ENCODE data around the gene LTC4S. TPM values are rescaled to one million over a fixed set of nuclear protein-coding genes. Genes with fewer than 3 reads are reported as not detected.

Gene LTC4S
- polyA plus RNA-seq, 1 experiment: 0.88 TPM

GRCh38 chr5:179804555-179804947 lies 10.8 kb downstream of the LTC4S start:
- H3K27me3 ChIP-seq (ENCODE audit: control insufficient read depth, insufficient read depth, low read length): no peaks in the 10 kb centered on the region
- peaks cover 23% of the 10 kb centered on the region for H3K36me3 ChIP-seq (ENCODE audit: control insufficient read depth, insufficient read depth, low read length)
- H3K4me3 ChIP-seq (ENCODE audit: low read depth, low read length): no peak overlapping the region
- TF ChIP-seq, protein P1, sequence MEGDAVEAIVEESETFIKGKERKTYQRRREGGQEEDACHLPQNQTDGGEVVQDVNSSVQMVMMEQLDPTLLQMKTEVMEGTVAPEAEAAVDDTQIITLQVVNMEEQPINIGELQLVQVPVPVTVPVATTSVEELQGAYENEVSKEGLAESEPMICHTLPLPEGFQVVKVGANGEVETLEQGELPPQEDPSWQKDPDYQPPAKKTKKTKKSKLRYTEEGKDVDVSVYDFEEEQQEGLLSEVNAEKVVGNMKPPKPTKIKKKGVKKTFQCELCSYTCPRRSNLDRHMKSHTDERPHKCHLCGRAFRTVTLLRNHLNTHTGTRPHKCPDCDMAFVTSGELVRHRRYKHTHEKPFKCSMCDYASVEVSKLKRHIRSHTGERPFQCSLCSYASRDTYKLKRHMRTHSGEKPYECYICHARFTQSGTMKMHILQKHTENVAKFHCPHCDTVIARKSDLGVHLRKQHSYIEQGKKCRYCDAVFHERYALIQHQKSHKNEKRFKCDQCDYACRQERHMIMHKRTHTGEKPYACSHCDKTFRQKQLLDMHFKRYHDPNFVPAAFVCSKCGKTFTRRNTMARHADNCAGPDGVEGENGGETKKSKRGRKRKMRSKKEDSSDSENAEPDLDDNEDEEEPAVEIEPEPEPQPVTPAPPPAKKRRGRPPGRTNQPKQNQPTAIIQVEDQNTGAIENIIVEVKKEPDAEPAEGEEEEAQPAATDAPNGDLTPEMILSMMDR (IDR thresholded peaks at IDR 0.05; ENCODE audit: insufficient read depth, low read depth, low read length): no peak
- ChIA-PET CTCF (no interaction called here), POLR2A (no interaction called here)
- no peak for DNase-seq (ENCODE audit: low read depth)

- H3K36me3 ChIP-seq (ENCODE audit: control insufficient read depth, insufficient read depth, low read length): peaks cover 18% of the 10 kb centered on the region
- TF ChIP-seq, protein P1 (IDR thresholded peaks at IDR 0.05; ENCODE audit: insufficient read depth, low read depth, low read length): no peak
- CTCF ChIA-PET: interaction anchor here (2.2 kb wide), 1 partner anchor 8 kb away, joined by 6 read pairs; no protein-coding TSS in a partner anchor
- H3K4me3 ChIP-seq (ENCODE audit: low read depth, low read length): peak overlapping the region; percentile 91
- POLR2A ChIA-PET: interaction anchor here (0.7 kb wide), 1 partner anchor 191 kb away, joined by 4 read pairs; no protein-coding TSS in a partner anchor
- no peak for DNase-seq (ENCODE audit: low read depth)
- H3K27me3 ChIP-seq (ENCODE audit: control insufficient read depth, insufficient read depth, low read length): no peaks in the 10 kb centered on the region
These were observed 11.3 kb downstream of the LTC4S start for GRCh38 chr5:179805070-179805528.

DNA sequence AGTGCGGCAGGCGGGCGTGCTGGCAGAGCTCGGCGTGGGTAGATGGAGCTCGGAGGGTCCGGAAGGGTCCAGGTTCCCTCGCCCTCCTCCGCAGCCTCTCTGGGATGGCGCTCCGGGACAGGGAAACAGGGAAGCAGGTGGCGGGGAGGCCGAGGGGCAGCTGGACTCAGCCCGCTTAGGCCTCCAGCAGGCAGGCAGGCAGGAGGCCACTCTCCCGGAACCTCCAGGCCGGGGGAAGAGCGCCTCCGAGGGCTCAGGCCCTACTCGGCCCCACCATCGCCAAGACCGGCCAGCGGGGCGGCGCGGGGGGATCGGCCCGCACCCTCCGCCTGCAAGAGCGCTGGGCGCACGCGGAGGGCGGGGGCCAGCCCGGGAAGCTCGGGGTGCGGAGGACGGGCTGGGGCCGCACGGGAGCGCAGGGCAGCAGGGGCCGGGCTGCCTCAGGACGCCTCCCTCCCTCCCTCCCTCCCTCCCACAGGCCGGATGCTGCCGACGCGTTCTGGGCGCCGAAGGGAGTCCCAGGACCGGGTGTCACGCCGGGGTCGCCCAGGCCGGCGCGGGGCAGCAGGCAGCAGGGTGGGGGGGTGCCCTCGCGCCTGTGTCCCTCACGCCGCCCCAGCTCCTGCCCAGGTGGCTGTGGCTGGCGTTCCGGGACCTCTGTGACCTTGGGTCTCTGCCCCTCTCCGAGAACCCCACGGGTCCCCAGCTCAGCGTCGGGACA lies 11.9 kb downstream of the LTC4S start:
- Histone ChIP-seq H3K27me3 (ENCODE audit: control insufficient read depth, insufficient read depth, low read length) (no peaks in the 10 kb centered on the region), H3K4me3 (ENCODE audit: low read depth, low read length) (peak overlapping the region; percentile 91), H3K36me3 (ENCODE audit: control insufficient read depth, insufficient read depth, low read length) (peaks cover 15% of the 10 kb centered on the region)
- TF ChIP-seq, protein P1 (IDR thresholded peaks at IDR 0.05; ENCODE audit: insufficient read depth, low read depth, low read length): 0 out of 2 replicates have a peak, but pooled peaks have one; percentile 1
- CTCF ChIA-PET: interaction anchor here (0.6 to 2.2 kb wide), 2 partner anchors 8 to 138 kb away, joined by 3 to 6 read pairs; no protein-coding TSS in a partner anchor
- no peak for DNase-seq (ENCODE audit: low read depth)
- POLR2A ChIA-PET: interaction anchor here (0.7 kb wide), 1 partner anchor 191 kb away, joined by 4 read pairs; no protein-coding TSS in a partner anchor

DNA sequence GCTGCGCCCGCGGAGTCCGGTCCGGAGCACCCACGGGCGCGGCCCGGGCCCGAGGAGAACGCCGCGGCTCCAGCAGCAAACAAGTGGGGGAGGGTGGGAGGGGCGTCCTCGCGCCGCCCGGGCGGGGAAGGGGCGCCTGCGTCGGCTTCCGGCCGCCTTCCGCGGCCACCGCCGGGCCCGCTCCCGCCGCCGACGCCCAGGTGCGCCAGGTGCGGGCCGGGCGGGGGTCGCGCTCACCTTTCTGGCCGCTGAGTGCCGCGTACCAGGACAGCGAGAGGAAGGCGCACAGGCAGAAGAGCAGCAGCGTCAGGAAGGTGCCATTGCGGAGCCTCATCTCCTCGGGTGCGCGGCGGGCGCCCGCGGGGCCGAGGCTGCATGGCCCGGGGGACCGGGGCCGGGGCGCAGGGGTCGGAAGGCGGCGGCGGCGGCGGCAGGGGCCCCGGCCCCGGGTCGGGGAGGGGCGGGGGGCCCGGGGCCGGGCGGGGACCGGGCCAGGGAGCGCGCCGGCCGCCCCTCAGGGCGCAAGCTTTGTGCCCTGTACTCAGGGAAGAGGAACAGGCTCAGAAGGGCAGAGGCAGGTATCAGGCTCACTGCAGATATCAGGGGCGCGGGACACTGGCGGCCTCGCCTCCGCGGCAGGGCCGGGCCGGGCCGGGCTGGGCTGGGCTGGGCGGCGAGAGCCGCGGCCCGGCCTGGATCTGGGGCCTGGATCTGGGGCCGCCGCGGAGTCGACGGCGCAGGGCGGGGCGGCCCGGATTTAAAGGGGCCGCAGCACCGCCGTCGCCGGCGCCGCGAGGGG lies 12.7 kb downstream of the LTC4S start, which contains the start of gene MGAT4B:
MGAT4B (minus strand) TSS at position 617 of the 799 bp plus-strand sequence; CDS start at position 334, 283 bp downstream.
- DNase-seq (ENCODE audit: low read depth): no peak
- ChIA-PET POLR2A (interaction anchor here (1.0 kb wide), 1 partner anchor 14 kb away, joined by 3 read pairs; the partner anchor contains the start of gene SQSTM1), CTCF (interaction anchor here (2.2 kb wide), 1 partner anchor 9 kb away, joined by 6 read pairs; no protein-coding TSS in a partner anchor)
- TF ChIP-seq, protein P1 (IDR thresholded peaks at IDR 0.05; ENCODE audit: insufficient read depth, low read depth, low read length): no peak
- Histone ChIP-seq H3K4me3 (ENCODE audit: low read depth, low read length) (peak within 1 kb of the TSS; percentile 91), H3K36me3 (ENCODE audit: control insufficient read depth, insufficient read depth, low read length) (peaks cover 8% of the 10 kb centered on the region; the same call in 1 of the 2 replicates), H3K27me3 (ENCODE audit: control insufficient read depth, insufficient read depth, low read length) (no peaks in the 10 kb centered on the region)
